AML-193 (cell line): ENCODE data around the gene JAKMIP1.
"Not testable (repeated sequence)": the region's sequence is repeated elsewhere in the genome, so short reads cannot be mapped to it uniquely, and the experiment has no call there.

Source experiments
- DNase-seq, 2 experiments: peaks; one replicate each; lab custom pipeline; 2025; lab: John Stamatoyannopoulos, UW

The JAKMIP1 gene

DNA sequence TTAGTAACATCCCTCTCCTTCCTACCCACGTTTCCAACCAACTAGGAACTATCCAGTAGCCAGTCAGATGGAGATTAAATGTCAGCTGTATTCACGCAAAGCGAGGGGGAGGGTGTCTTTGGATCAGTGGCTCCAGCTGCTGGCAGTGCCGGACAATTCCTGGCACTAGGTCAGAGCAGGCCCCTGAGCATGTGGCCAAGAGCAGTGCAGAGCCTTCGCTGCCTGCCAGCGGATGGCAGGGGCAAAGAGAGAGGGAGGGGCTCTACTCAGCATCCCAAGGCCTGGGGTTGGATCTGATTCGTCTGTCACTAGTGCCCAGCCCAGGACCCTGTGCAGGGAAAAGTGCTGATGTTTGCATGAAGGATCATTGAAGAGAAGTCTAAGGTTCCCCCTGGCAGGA lies 28.7 kb upstream of the JAKMIP1 start:
- no peak for DNase-seq

DNA sequence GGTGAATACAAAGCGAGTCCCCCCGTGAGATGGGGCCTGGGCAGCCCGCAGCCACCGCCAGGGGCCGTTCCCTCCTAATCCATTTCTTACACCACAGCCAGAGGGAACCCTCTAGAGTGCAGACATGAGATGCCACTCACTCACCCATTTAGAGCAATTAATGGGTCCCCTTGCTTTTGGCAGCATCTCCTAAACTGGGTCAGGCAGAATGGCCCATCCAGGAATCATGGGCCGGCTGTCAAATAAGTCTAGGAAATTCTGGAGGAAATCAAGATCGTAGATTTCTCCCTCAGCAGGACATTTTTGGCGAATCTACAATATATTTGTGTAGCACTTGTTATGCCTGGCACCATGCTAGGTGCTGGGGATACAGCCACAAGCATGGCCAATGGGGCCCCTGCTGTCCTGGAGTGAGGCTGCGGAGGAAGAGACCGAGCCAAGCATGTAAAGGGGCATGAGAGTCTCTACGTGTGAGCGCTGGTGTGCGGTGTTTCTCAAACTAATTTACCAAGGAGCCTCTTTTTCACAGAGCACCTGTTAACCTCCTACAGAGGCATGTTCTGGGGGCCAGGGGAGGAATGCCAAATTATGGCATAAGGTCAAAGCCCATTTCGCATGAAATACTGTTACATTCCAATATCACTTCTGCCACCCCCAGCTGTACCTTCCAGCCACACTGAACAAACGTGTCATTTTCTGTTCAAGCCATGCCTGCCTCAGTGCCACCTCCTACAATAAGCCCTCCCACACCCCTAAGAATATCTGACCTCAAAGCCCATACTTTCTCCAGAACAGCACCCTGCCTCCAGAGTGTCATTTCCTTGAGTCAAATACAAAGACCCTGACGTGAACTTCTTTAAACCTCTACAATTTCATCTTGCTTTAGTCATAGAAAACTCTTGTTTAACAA lies 28.1 kb upstream of the JAKMIP1 start:
- no peak for DNase-seq

DNA sequence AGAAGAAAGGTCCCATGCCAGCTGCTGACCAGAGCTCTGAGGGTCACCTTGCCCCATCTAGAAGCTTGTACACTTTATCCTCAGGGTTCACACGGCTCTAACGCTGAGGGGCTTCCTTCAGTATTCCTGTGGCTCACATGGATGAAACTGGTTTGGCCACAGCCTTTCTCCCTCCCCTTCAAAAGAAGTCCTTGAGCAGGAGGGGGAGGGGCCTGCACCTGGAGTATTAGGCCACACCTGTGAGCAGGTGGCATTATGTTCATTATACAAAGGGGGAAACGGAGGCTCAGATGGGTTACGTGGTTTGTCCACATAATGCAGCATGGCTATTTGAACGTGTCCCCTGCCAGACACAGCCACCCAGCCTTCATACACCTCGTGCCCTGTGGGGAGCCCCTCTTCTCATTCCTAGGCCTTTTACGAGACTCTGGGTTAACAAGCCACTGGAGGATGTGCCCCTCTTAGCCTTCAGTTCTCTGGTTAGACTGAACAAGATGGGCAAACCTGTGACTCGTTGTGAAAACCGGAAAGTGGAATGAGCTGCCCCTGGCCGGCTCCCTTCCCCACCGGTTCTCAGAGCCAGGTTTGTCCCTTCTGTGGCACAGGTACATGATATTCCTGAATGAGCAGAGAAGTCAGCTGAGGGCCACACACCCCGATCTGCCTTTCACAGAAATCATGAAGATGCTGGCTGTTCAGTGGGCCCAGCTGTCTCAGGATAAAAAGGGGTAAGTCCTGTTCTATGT lies 27.2 kb upstream of the JAKMIP1 start:
- DNase-seq = no peak

DNA sequence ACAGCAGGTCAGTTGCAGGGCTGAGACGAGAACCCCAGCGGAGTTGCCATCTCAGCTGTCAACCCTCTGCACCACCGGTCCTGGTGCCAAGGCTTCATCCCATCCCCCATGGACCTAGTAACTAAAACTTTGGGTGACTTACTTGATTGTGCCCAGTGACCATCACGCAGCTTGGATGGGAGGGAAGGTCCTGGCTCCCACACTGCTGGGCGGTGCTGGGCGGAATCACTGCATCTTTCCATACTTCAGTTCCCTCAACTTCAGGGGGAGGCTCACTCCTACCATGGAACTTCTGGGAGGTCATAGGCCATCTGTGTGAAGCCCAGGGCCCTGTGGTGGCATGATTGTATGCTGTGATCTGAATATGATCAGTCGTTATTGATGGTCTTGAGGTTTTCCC lies 26.2 kb upstream of the JAKMIP1 start:
- DNase-seq = no peak

DNA sequence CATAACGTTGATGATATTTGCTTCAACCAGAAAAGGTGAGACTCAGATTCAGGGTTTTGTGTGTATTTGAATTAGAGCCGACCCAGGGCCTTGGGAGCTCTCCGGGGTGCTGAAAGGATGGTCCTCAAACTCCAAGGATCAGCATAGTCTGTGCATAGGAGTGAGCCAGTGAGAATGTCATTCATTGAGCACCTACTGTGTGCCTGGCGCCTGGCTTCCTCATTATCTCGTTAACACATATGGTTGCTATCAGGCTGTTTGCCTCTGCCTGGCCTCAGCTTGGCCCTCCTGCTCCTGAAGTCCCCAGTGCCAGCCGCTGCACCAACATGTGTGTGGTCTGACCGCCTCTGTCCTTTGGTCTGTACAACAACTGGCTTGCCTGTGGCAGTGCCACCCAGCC lies 25.1 kb upstream of the JAKMIP1 start:
- peak in 1 of 2 experiments; percentile 3 for DNase-seq

DNA sequence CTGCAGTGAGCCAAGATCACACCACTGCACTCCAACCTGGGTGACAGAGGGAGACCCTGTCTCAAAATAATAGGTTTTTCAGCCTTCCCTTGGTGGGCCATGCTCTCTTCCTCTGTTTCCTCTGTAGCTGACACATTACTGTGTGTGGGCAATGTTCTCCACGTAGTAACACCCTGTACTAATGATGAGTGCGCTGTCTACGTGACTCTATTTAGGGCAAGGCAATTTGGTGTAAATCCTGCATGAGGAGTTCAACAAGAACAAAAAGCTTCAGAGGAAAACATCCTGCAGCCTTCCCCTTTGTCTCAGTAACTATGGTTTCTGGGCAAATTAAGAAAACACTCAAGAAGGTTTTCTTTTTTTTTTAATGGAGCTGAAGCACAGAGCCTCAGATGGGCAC lies 24.4 kb upstream of the JAKMIP1 start:
- no peak for DNase-seq

DNA sequence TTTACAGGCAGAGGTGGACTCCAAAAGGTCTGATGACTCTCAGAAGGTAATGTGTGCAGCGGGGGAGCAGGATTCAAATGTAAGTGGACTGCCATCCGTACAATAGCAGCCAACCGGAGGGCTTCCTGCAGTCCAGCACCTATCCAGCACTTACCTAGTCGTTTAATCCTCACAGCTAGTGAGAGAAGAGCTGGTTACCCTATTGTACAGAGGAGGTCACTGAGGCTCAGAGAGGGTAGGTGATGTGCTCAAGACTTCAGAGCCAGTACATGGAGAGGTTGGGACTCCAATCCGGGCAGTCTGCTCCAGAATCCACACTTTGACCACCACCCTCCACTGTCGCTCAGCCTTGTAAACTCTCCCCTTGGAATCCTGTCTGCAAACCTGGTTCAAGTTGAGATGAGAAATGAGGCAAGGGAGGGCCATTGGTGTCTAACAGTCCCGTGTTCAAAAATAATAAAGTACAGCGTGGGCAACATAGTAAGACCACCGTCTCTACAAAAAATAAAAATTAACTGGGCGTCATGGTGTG lies 22.5 kb upstream of the JAKMIP1 start:
- no peak for DNase-seq

DNA sequence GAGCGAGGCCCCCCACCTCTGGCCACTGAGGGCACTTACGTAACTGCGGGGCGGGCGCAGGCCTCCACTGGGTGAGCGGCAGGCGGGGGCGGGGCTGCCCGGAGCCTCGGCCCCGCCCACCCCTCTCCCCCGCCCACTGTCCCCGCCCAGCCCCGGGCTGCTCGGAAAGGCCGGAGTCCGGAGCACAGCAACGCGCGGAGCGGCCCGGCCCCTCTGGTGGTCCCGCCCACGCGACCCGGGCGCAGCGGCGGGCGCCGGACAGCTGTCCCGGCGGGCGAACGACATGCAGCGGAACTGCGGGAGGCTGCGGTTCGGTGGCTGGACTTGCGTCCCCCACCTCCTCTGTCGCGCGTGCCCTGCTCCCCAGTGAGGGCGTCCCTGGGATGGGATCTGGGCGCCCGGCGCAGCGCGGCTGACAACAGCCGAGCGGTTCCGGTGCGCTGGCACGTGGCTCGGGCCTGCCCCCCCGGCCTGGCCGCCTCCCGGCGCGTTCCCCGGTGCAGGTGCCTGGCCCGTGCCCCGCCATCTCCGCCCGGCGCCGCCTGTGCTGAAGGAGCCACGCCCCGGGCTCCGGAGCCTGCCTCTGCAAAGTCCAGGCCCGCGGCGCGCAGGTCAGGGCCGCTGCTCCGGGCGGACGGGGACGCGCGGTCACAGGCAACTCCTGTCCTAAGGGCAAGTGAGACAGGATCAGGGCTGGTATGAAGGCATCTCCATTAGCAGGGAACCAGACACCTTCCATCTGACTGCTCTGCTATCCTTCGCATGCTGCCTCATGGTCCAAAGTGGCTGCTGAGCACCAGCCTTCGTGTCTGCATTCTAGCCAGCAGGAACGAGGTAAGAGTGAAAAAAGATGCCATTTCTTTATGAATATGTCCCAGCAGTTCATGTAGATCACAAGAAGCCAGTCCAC lies 21.8 kb upstream of the JAKMIP1 start:
- no peak for DNase-seq

DNA sequence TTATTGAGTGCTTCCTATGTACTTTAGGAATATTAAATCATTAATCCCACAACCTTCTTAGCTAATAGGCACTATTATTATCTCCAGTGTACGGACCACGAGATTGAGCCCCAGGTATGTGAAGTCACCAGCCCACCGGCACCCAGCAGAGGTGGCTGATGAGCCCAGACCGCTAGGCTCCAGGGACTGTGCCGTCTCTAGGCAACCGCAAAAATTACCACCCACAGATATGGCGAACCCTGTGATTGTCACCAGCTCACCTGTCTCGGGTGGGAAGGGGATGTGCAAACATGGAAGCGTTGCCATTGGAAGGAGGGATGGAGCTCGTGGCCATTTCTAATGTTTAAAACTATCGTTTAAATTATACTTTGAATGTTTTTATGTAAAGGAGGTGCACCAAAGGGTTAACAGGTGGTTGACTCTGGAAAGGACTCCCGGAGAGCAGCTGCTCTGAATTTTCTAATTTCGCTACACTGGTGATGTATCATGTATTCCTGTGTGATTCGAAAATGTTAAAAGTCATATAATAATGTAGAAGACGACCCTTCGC lies 21.0 kb upstream of the JAKMIP1 start:
- no peak for DNase-seq

DNA sequence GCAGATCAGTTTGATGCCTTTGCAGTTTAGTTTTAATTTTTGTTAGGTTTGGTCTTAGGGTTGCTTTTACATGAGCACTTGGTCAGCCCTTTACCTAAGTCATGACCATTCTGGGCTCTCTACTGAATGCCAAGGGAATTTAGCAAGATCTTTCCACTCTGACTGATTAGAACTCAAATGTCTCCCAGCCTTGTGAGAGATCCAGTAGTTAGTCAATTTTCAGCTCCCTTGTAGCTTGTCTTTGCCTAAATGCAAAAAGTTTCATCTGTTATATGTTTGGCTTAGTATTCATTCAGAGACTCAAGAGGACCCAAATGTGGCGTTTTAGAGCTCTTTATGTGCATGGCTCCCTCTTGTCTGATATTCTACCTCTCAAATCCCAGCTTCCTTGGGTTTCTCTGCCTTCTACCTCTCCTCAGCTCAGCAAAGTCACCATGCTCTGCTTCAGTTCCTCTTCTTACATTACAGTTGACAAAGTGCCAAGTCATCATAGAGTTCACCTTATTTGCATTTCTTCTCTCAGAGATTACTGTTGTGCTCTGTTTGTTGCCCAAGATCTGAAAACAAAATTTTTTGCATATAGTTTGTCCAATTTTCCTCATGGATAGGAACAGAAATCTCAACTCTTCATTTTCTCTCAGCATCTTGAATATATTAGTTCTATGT lies 17.5 kb upstream of the JAKMIP1 start:
- DNase-seq = no peak

DNA sequence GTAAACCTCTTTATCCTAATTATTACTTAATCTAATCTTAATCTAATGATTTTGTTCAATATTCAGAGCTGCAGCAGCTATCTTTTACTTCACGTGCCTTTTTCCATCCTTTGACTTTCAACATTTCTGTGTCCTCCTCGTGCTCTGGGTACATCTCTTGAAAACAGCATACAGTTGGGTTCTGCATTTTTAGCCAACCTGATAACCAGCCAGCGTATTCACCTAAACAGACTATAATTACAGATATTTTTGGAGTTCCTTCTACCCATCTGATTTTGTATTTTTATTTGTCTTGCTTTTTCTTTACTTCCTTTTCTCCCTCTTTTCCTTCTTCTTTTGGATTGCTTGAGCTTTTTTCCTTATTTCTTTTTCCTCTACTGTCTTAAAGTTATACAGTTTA lies 16.2 kb upstream of the JAKMIP1 start:
- DNase-seq = no peak

DNA sequence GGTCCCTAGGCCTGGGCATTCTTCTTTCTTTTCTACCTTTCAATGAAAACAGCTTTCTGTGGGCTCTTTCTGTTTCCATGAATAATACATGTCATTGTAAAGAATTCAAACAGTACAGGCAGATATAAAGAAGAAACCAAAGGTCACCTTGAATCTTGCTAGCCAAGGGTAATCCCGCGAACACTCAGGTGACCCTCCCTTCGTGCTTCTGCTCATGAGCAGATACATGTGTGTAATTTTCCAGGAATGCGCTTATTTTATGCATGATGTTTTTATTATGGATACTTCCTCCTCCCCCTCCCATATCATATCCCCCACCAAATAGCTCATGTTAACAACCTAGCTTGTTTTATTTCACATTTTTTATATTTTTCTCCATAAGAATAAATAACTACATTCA lies 9.6 kb upstream of the JAKMIP1 start:
- DNase-seq = no peak

DNA sequence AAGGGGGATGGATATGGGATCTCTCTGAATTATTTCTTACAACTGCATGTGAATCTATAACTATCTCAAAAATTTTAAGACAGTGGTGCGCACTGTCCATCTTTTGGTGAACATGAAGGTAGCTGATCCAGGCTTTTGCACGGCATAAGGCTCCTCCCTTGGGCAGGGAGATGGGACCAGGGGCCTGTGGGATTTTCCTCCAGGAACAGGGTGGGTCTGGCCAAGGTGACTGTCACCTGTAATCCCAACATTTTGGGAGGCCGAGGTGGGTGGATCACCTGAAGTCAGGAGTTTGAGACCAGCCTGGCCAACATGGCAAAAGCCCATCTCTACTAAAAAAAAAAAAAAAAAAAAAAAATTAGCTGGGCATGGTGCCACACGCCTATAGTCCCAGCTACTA lies 8.9 kb upstream of the JAKMIP1 start:
- DNase-seq = not testable (repeated sequence)

DNA sequence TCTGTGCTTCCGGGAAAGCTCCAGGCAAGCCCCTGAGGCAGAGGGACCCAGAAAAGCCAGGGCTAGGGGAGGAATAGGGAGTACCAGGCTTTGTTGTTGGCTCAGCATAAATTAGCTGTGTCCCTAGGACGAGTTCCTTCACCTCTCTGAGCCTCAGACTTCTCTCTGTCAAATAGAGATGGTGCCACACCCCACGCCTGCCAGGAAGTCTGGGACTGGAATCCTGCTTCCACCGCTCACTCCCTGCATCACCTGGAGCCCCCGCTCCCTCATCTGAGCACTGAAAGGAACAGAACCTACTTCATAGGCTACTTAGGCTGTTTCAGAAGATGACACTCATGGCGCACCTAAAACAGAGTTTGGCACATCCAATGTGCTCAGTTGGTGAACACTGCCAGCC lies 8.1 kb upstream of the JAKMIP1 start:
- DNase-seq = no peak

DNA sequence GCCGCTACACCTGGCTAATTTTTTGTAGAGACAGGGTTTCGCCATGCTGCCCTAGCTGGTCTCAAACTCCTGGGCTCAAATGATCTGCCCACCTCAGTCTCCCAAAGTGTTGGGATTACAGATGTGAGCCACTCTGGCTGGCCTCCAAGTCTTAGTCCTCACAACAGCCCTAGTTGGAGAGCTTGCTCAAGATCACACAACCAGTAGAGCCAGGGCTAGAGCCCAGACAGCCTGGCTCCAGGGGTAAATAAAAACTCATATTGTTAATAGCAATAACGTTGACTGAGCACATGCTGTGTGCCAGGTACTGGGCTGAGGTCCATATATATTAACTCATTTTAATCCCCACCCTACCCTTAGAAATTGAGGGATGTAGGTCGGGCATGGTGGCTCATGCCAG lies 7.3 kb upstream of the JAKMIP1 start:
- no peak for DNase-seq

DNA sequence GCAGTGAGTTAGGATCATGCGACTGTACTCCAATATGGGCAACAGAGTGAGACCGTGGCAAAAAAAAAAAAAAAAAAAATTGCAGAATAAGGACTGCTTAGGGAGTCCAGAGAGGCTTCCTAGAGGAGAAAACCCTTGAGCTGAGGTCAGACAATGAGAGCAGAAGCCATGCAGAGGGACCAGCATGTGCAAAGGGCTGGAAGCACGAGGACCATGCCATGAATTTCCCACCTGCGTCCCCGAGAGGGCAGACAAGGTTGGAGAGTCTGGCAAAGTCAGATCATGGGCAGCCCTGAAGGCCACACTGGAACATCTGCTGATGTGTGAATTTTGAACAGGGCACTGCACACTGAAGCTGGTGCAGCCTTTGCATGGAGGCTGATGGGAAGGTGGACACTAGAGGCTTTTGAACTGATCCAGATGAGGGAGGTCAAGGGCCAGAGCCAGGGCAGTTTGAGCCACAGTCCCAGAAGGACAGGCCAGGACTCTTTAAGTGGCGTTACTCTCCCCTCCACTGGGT lies 6.5 kb upstream of the JAKMIP1 start:
- DNase-seq = no peak

DNA sequence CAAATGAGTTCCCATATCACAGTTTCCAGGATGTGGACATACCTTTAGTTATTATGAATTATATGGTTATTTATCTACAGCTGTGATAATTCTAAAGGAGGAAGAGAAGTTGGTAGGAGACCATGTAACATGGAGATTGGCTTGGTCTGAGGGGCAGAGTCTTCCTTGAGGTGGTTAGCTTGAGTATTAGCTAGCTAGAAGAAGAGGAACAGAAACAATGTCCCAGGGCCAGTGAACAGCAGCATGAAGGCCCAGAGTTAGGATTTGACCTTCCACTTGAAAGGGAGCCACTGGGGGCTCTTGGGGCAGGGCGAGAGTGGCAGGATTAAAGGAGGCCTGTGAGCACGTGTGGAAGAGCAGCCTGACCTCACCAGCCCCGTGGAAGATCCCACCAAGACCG lies 5.6 kb upstream of the JAKMIP1 start:
- no peak for DNase-seq

DNA sequence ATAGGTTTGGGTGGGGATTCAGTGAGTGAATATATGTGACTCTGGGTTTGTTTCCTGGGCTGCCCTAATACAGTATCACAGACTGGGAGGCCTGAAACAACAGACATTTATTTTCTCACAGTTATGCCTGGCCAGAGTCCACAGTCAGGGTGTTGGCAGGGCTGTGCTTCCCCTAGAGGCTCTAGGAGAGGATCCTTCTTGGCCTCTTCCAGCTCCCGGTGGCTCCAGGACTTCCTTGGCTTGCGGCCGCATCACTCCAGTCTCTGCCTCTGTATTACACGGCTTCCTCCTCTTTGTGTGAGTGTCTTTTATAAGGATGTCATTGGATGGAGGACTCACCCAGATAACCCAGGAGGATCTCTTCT lies 5.2 kb upstream of the JAKMIP1 start:
- DNase-seq = no peak

DNA sequence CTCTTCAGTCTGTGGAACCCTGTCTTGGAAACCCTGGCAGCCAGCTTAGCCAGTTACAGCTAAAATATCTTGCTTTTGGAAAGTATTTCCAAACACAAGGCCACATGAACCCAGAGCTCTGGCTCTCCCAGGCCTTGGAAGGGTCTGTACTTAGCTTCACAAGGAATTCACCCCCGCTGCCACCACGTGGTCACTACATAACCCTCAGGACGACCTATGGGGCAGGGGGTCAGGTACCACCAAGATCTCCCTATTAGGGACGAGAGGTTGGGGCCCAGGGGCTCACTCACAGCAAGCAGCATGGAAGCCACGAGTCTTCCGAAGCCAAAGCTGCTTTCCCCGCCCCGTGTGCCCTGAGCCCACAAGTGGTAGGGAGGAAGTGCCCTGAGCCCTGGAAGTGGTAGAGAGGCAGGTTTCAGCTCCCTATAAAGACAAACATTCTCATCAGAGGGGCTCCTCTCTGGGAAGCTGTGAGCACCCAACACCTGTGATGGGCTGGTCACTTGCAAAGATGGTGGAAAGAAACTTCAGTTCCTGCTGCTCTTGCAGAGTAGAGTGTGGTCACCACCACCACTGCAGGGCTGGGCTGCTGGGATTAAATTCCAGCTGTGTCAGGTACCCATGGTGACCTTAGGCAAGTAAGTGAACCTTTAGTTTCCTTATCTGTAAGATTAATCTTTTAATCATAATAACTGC lies 4.7 kb upstream of the JAKMIP1 start:
- DNase-seq = no peak

DNA sequence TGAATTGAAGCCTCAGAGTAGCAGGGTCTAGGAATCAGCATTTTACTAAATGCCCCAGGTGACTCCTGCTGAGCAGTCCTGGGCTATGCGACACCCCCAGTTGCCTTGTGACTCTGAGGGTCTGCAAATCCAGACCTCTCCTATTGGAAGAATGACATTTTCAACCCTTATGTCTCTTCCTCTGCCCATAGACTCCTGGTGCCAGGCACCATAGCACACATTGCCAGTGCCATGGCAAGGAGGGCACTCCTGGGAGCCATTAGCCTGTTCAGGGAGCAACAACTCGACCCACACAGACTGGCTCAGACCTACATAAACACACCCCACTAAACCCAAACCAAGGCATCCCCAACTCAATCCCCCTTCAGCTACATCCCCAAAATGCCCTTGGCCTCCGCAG lies 3.7 kb upstream of the JAKMIP1 start:
- DNase-seq = no peak
